ENCODE measurements around the gene AGT.

AGT gene

DNA sequence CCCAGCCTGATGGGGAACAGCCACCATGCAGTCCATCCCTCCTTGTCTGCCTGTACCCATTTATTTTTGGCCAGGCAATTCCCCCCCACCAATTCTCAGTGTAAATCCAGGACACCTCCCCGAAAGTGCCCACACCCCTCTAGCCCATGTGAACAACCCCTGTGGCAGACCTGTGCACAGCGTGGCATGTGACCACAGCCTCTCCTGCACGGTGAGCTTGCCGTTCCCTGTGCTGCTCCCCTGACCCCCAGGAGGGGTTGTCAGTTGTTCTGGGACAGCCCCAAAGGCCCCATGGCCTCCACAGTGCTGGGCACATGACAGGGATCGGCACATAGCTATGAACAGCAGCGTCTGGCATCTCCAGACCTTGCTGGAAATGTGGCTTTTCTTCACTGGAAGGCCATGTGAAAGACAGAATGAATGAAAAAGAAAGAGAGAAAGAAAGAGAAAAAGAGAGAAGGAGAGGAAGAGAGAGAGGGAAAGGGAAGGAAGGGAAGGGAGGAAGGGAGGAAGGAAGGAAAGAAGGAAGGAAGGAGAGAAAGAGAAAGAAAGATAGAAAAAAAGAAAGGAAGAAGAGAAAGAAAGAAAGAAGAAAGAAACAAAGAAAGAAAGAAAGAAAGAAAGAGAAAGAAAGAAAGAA lies 37.2 kb upstream of the AGT start:
- H3K9me3 ChIP-seq: no peaks in the 10 kb centered on the region
- peaks cover 0 to 5% (median 2%) of the 10 kb centered on the region in 4 donors for H3K4me1 ChIP-seq
- H3K4me3 ChIP-seq: no peak overlapping the region
- TF ChIP-seq, protein P1, sequence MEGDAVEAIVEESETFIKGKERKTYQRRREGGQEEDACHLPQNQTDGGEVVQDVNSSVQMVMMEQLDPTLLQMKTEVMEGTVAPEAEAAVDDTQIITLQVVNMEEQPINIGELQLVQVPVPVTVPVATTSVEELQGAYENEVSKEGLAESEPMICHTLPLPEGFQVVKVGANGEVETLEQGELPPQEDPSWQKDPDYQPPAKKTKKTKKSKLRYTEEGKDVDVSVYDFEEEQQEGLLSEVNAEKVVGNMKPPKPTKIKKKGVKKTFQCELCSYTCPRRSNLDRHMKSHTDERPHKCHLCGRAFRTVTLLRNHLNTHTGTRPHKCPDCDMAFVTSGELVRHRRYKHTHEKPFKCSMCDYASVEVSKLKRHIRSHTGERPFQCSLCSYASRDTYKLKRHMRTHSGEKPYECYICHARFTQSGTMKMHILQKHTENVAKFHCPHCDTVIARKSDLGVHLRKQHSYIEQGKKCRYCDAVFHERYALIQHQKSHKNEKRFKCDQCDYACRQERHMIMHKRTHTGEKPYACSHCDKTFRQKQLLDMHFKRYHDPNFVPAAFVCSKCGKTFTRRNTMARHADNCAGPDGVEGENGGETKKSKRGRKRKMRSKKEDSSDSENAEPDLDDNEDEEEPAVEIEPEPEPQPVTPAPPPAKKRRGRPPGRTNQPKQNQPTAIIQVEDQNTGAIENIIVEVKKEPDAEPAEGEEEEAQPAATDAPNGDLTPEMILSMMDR (IDR thresholded peaks at IDR 0.05): no peak
- no peaks in the 10 kb centered on the region for H3K27me3 ChIP-seq
- no peak overlapping the region for H3K27ac ChIP-seq
- no peaks in the 10 kb centered on the region for H3K36me3 ChIP-seq
- DNase-seq: no peak
- intact Hi-C loops (cut with DNase I; ENCODE audit: low total_unique reads): no loop called here

DNA sequence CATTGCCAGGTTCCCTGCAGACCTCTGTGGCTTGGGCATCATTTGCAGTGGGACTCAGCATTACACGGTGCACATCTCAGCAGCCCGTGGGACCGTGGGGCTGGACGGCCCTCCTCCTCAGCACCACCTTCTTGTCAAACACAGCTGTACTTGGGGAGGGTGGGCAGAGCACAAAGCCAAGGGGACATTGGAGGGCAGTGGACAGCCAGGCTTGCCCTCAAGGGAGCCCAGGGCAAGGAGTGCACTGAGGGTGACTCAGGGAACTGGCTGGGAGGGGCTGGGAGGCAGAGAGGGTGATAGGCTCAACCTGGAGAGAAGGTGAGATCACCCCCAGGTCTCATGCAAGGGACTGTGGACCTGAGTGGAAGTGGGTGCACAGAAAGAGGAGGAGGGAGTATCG lies 36.7 kb upstream of the AGT start:
- DNase-seq: no peak
- Histone ChIP-seq H3K4me1 (peaks cover 0 to 5% (median 2%) of the 10 kb centered on the region in 4 donors), H3K36me3 (no peaks in the 10 kb centered on the region), H3K4me3 (no peak overlapping the region), H3K9me3 (no peaks in the 10 kb centered on the region), H3K27me3 (no peaks in the 10 kb centered on the region), H3K27ac (no peak overlapping the region)
- TF ChIP-seq, protein P1 (IDR thresholded peaks at IDR 0.05): no peak
- intact Hi-C loops (cut with DNase I; ENCODE audit: low total_unique reads): no loop called here

DNA sequence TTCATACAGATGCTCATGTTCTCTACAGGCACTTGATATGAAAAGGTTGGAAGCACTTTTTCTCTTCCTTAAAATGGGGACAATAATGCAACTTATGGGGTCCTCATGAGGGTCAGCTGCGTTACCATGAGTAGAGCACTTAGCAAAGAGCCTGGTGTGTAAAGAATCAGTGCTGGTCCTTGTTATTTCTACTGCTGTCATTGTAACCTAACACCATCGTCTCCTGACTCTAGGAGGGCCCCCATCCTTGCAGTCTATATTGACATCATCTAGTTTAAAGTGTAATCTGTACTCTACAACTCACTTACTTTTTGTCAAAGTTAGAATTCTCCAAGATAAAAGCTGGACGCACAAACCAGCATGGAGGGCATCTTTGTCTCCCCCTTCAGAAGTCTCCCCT lies 35.7 kb upstream of the AGT start:
- no peak for DNase-seq
- intact Hi-C loops (cut with DNase I; ENCODE audit: low total_unique reads): no loop called here
- H3K4me3 ChIP-seq: no peak overlapping the region
- H3K27me3 ChIP-seq: no peaks in the 10 kb centered on the region
- H3K27ac ChIP-seq: no peak overlapping the region
- peaks cover 0 to 3% (median under 1%) of the 10 kb centered on the region in 4 donors for H3K4me1 ChIP-seq
- no peaks in the 10 kb centered on the region for H3K9me3 ChIP-seq
- no peaks in the 10 kb centered on the region for H3K36me3 ChIP-seq
- TF ChIP-seq, protein P1 (IDR thresholded peaks at IDR 0.05): no peak

DNA sequence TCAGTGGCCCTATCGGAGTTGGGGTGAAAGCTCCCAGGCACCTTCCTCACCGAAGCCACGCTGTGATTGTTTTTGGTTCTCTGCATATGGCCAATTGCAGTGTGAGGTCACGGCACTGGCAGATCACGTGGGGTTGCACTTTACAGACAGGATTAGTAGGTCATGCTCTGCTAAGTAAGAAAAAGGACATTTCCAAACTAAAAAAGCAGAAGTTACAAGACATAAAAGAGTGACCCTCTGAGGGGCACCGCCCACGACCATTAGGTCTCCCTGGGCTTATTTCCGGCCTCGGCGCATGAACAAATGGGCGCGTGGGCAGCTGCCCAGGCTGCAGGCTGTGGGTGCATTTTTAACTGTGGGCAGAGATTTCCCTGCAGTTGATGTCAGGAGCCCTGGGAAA lies 35.2 kb upstream of the AGT start:
- Histone ChIP-seq H3K27me3 (no peaks in the 10 kb centered on the region), H3K36me3 (no peaks in the 10 kb centered on the region), H3K4me1 (peaks cover 0 to 3% (median under 1%) of the 10 kb centered on the region in 4 donors), H3K9me3 (no peaks in the 10 kb centered on the region), H3K4me3 (no peak overlapping the region), H3K27ac (no peak overlapping the region)
- no peak for DNase-seq
- TF ChIP-seq, protein P1 (IDR thresholded peaks at IDR 0.05): no peak
- intact Hi-C loops (cut with DNase I; ENCODE audit: low total_unique reads): no loop called here

DNA sequence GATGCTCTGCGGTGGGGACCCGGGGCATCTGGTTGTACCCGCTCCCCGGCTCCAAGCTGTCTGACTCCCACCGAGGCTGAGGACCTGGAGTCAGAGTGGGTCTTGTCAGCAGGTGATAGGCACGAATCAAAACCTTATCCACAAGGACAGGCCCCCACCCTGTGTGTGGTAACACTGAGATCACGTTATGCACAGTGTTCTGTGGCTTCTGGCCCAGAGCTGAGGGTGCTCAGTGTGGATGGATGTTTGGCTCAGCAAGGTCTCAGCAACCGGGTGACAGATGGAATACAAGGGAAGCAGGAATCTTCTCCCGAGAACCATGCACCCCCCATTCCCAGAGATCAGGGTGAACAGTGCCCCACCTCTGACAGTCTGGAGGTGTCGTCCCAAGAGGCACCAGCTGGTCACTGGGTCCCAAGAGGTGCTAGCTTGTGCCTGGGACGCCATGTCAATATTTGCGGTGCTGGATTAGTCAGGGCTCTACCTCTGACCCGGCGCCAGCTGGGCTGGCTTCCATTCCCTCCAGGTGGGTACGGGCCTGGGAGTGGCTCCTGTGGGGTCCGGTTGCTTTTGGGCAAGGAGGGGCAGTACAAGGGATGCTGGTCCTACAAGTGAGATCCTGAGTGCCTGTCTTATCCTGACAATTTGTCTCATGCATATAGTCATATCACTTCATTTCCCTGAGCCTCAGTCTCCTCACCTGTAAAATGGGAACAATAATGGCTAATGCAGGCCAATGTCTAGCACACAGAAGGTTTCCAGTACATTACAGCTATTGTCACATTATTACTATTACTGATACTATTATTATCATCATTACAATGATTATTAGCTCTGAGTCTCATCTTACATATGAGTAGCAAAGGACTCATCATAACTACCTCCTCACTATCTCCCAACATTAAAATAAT lies 34.2 kb upstream of the AGT start:
- intact Hi-C loops (cut with DNase I; ENCODE audit: low total_unique reads): no loop called here
- no peak overlapping the region for H3K4me3 ChIP-seq
- H3K27ac ChIP-seq: no peak overlapping the region
- TF ChIP-seq, protein P1 (IDR thresholded peaks at IDR 0.05): no peak
- H3K4me1 ChIP-seq: peaks cover 0 to 3% (median 0%) of the 10 kb centered on the region in 4 donors
- no peak for DNase-seq
- no peaks in the 10 kb centered on the region for H3K36me3 ChIP-seq
- no peaks in the 10 kb centered on the region for H3K27me3 ChIP-seq
- no peaks in the 10 kb centered on the region for H3K9me3 ChIP-seq

Measured in tibial artery (tissue), 4 donors.